ENCODE measurements around the gene SKIDA1.

Gene SKIDA1

DNA sequence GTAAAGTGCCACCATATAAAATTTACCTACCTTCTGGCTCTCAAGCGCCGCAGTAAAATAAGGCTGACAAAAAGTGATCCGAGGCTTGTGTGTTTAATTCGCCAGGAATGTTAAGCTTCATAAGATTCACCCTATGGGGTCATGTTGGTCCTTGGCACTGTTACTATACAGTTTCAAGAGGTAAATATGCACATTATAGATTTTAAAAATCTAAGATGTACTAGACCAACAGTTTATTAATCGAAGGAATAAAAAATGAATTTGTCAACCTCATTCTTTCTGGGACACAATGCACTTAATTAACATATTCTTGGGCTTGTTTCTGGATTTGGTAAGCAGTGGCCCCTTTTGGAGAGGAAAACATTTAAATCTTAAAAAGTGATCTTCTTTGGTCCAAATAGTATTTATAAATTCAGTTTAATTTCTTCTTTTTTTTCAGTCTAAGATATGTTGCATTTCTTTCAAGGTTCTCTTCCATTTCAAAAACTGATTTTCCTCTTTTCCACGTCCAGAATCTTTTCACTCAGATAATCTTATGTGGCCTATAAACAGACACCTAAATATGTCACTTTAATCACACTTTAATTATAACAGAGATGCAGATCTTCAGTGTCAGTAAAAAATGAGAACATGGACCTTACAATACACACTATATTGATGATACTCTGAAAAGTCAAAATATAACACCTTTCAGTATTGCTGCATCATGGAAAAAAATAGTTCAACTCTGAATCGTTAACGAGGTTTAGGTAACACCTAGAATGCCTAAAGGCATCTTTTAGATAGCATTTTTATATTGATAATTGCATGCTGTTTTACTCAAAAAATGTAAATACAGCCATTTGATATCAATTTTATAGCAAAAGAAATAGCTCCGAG, 3.8 kb upstream of the SKIDA1 start:
- DNase-seq (ENCODE audit: low spot score) = no peak

DNA sequence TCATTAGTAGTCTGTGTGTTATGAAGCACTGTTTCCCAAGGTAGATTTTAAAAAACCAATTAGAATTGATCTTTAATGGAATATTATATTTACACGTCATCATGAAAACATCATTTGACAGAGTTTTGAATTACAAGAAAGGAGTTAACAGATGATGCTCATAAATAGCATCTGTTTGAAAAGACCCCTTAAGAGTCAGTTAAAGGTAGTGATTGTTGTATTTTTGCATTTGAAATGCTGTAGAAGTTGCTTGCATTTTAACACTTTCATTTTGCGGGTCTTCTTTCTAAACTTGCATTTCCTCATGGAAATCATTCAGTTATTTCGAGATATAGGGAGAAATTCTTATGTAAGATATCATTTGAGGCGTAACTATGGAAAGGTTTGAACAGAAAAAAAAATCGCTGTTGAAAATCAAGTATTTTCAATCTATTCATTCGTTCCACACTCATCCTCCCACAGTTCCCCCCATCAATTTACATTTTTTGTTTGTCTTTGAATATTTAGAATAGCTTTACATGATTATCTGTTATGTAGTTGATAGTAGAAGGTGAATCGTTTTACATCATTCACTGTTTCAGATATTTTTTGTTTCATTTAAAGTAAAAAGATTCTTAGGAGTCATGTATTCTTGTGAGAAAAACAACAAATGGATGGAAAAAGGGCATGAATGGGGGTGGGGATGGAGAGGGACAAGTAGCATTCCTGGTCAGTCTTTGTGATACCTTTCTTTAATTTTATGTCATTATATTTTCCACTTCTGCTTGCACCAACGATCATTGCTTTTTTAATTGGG, 3.0 kb upstream of the SKIDA1 start:
- peak; percentile 28 for DNase-seq (ENCODE audit: low spot score)

DNA sequence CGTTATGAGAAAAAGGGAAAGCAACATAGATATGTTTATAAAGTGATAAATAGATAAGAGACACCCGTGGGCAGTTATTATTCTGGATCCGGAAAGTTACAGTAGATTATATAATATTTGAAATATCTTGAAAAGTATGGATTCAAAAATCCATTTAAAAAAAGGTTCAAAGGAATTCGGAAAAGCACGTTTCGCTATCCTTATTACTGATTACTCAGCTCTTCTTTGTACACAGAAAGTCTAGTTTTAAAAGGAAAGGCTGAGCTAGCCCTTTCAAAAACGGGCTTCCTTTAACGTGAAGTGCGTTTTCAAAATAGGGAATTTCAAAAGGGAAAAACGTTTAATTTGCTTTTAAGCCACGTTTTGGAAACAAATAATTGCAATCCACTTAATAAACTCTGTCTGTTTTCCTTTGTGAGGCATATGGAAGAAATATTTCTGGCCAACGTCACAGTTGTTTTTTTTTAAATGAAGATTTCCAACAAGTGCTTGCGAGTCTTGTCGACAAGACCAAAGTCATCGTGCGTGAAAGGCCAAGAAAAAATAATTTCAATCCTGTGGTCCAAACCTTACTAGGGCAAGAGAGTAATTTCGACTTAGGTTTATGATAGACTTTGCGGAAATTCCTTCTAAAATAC, 2.2 kb upstream of the SKIDA1 start:
- DNase-seq (ENCODE audit: low spot score) = no peak

DNA sequence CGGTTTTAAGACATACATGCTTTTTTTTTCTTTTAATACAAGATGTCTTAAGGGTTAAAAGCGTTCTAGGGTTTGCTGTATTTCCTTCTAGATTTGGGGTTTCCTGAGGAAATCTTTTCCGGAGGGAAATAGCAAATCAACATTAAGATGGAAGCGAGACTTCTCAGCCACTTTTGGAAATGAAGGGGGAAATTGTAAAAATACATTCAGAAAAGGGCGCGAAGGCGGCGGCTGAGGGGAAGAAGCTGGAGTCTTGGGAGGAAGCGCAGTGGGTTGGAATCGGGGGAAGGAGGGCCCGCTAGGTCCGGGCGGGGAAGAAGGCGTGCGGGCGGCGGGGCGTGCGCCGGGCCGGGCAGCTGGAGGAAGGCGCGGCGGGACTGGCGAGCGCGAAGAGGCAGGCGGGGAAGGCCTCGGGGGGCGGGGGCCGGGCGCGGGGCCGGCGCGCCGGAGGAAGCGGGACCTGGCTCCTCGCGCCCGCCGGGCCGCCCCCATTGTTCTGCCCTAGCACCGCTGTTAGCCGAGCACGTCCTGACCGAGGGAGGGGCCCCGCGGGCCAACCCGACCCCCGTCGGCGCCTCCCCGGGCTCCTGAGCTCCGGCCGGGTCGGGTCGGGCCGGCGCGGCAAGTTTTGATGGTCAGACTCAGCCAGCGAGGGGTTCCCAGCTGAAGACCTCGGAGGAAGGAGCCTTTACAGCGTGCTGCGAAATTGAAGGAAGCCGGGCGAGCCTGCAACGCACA, 1.5 kb upstream of the SKIDA1 start:
- DNase-seq (ENCODE audit: low spot score) = no peak

DNA sequence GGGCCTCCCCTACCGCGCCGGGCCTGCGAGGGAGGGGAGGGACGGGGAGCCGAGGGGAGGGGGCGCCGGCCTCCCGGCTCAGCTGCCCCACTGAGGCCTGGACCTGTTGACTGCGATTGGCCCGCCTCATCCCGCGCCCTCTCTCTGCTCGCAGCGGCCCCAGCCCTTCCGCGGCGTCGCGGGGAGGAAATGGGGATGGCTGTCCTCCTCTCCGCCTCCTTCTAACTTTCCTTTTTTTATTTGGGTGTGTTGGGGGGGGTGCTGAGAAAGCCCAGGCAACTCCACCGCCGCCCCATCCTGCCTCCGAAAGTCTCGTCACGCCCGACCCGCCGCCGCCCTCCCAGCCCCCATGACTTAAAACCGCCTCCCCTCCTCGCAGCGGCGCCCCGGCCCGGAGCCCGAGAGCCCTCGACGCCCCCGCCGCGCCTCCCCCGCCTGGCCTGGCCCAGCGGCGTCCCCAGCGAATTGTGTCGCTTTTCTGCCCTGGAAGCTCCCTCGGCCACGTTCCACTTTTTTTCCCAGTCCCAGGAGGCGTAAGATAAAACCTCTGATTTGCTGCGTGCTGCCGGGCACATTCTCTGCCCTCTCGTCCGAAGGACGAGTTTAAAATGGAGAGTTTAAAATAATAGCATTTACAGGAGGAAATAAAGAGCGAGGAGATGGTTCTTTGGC, 842 bp upstream of the SKIDA1 start:
- DNase-seq (ENCODE audit: low spot score) = no peak

DNA sequence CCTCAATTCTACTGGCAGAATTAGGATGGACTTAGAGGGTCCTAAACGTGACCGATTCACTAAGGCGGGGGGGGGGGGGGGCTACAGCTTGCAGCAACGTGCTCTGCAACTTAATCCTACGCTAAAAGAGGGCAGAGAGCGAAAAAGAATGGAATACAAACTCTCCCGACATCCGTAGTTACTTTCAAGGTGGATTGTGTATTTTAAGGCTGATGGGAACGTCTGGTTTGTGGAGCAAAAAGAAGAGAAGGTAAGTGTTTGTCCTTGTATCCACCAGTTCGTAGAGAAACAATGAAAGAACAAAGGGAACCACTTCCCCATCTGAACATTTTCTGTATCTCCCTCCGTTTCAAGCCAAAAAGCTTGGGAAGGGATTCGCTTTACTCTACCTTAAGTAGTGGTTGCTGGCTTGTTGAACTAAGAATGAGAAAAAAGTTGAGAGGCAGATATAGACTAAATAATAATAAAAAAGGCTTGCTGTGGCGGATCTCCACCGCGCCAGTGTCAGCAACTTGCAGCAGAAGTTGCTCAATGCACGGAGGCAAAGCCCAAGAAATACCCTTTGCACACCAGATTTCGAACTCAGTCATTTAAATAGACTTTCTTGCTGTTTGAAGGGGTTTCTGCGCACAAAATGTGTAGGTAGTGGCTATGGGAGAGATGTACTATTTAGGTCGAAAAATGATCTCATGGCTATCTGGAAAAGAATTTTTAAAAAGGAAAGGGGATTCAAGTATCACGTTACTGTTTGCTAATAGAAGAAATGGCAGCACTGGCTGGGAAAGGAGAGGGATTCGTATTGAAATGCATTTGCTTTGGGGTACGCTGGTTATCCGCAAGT, 736 bp downstream of the SKIDA1 start:
- peak; percentile 24 for DNase-seq (ENCODE audit: low spot score)

DNA sequence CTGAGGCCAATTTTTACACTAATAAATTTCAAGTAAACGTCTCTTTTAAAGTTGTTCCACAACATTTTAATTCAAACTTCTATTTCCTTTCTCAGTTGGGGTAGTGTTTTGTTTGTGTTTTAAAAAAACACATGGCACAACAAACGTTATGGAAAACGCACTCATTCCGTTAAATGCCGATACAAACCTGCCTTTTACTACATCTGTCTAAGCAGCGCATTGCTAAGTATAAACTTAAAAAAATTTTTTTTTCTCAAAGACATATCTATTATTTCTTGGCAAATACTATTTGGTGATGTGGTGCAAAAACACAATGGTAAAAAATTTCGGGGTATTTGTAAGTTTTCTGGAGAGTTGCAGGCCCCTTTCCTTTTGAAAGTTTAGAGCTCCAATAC, 1.4 kb downstream of the SKIDA1 start:
- DNase-seq (ENCODE audit: low spot score) = no peak

DNA sequence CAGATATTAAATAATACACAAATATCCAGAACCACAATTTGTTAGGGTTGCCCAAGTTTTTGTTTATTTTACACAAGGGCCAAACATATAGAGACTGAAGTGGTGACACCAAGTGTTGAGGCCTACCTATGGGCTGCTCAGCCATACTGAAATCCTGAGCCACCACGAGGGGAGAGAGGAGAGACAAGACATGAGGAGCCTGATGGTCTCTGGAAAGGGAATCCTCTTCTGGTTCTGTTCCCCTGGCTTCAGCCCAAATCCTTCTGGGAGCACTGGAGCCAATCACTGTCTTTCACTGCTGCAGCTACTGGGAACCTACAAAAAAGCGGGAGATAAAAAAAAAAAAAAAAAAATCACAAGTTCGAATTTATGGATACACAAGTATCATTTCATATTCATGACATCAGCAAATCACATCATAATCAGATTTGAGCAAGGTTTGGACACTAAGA, 1.9 kb downstream of the SKIDA1 start:
- peak; percentile 20 for DNase-seq (ENCODE audit: low spot score)

DNA sequence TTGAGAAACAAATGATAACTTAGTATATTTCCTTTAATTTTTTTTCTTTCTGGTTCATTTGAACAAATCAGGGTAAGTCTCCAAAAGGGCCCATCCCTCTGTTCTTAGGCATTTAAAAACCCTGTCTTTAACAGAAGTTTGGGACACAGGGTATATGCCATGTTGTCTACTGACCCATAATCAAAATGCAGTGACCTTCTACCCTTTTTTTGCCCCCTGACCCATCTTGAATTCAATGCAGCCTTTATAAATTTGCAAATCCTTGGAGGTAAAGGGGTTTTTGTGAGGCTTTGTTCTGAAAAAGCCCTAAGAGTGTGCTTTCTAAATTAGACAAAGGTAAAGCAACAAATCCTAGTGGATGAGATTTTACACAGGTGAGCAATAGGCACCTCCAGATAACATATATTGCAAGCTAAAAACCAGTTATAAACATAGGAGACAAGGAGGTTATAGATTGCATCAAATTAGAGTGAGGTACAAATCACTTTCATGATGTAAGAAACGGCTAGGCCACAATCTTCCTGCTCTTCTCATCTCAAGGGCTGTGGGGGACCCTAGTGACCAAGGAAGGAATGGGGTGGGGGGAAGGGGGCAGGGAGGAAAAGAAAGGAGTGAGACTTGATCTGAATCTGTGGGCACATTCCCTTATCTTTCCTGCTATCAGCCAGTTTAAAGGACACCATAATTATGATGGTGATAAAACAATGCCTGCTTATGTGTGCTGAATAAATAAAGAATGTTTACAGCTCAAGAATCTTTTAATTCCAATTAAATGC, 2.7 kb downstream of the SKIDA1 start:
- no peak for DNase-seq (ENCODE audit: low spot score)

DNA sequence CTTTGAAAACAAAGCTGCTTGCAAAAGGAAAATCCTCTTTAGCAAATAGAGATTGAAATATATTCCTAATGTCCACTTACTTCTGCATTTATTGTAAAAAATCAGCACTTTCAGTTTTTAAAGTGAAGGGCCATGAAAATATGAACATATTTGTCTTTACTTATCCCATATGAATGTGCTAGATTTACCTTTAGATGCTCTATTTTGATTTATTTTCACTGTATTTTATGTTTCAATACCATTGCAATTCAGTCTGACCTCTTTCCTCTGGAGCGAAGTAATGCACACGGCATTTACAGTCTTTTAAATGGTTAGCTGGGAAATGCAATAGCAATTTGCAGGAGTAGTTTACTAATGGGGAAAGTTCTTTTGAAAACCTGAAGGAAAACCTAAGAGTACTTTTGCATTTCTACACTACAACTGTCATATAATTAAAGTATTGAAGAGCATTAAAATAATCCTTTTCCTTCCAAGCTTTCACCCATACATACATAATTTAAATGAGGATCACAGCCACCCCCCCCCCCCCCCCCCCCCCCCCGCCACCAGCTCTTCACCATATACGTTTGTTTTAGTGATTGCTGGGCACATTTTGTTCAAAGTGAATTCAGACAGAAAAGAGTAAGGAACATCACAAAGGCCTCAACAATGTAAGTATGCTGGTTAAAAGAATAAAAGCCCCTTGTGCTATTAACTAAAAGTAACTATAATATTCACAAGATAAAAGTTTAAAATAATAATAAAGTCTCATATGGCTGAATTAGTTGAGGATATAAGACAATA, 3.5 kb downstream of the SKIDA1 start:
- no peak for DNase-seq (ENCODE audit: low spot score)

DNA sequence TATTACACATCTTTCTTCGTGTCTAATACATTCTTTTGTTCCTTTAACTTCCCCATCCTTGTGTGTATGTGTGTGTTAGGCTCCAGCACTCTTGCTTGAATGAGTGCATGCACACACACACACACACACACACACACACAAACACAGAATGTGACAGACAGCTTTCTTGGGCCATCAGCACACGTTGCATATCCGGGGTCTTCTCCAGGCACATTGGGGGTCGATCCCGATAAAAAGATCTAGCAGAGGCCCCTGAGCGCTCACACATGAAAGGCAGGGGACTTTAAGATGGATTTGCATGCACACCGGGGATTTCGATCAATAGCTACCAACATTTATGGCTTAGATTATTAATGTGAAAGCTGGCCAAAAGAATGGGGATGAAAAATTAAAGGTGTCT, 4.5 kb downstream of the SKIDA1 start:
- DNase-seq (ENCODE audit: low spot score) = no peak

DNA sequence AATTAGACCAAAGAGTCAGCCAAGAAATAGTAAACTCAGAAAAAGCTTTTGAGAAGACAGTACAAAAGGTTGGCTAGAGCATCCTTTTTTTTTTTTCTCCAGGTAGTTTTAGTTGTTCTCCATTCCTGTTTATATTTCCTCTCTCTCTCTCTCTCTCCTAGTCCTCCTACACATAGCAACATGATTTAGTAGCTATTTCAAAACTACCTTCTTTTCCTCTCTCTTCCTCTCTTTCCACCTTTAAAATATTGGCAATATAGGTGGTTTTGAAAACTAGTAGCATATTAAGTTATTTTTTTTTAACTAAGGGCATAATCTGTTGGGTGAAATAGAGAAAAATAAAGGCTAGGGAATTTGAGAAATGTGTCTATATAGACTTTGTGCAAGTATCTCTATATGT, 5.0 kb downstream of the SKIDA1 start:
- DNase-seq (ENCODE audit: low spot score) = no peak

DNA sequence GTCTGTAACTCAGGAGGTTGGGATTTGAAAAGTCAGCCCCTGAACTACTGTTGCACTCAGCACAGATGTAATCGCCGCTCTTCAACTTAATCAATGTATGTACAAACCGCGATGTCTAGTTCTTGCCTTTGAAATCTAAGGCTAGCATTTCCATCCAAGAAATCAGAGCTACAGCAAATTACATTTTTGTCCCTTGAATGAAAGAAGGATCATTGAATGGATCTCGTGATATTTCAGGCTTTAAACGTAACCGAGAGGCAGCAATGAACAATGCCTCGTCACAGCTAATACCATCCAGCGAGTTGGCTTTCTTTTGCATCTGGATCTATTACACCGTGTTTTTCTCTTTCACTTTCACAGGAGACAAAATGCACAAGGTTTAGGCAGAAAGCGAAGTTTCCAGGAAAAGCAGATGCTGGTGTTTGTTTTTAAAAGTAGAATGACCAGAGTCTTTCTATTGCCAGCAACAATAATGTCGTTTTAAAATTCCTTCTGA, 5.5 kb downstream of the SKIDA1 start:
- peak; percentile 28 for DNase-seq (ENCODE audit: low spot score)

DNA sequence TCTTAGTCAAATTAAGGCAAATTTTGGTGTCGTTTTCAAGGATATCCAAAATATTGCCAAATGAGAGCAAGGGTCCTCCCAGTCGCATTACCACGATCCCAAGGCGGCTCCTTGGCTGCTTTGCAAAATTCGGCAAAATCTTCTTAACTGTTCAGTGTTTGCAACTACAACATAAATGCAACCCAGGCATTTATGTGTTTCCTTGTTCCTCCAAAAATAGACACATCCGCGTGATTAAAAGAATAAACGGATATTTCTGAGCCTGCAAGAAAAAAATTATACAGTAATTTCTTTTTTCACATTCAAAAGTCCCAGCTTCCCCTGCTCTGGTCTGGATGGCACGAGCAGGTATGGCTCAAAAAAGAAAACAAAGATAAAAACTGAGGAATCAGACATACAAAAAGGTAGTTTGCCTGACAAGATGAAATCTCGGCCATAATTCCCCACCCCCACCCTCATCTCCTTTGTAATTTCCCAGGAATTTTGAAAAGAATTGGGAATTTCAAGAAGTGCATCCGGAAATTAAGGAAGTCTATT, 6.0 kb downstream of the SKIDA1 start:
- no peak for DNase-seq (ENCODE audit: low spot score)

DNA sequence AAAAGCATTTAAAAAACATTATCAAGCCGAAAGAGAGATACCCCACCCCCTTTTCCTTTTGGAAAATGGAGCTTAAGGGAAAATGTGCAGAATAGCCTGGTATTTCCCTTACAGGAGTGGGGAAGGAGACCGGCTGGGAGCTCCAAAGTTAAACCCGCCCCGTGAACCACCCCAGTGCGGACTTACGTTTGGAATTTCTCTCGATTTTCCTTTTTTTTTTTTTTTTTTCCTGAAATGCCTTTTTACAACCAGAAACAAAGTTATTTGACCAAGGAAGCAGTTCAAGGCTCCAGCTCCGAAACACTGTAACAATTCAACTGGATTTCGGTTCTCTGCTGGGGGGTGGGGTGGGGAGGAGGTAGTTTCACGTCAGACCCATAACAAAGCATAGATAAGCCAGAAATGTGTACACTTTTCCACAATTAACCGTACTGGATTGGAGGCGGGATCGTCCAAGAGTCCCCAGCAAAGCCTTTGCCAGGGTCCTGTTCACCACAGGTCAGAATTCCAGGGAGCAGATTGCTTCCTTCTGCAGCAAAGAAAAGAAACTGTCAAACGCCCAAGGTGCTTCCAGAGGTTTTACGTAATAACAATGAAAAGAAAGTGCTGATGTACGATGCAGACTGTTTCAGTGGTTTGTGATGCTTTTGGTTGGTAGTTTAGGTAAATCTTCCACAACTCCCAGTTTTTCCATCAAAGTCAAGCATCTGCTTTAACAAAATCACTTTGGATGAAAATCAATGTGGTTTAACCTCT, 6.7 kb downstream of the SKIDA1 start:
- DNase-seq (ENCODE audit: low spot score) = peak; percentile 40

DNA sequence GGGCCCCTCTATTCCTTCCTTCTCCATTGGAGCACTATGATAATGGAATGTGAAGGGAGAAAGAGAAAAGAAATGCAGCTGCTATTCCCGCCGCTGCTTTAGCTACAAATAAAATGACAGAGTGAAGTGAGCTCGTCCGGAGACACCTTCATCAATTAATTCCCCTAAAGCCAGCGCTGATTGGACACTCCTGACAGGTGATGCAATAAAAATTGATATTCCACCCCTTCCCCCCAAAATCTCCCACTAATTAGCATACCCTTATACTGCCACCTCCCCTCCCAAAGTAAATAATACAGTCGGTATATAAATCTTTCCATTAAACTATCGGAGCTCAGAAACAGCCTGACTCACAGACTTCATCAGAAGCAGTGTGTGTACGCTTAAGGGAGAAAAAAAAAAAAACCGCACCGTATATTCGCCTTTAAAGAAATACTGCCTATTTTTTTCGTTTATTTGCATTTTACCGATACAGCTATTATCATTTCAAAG, 7.3 kb downstream of the SKIDA1 start:
- DNase-seq (ENCODE audit: low spot score) = peak; percentile 24

Measured in HuH-7 (cell line).